Measurements from ENCODE around the gene MEI1.

GRCh38 chr22:41661713-41662112 is 37.6 kb upstream of the MEI1 start:
- TF ChIP-seq CTCF (IDR thresholded peaks at IDR 0.05) (no peak), POLR2A (IDR thresholded peaks at IDR 0.05) (no peak)
